K562 (cell line): Measurements from ENCODE around the gene WDR83.

Experiments used
- ATF2 ChIP-seq: sonication (generic); formaldehyde crosslinking; IDR thresholded peaks from 2 replicates; pipeline ENCODE4 v1.8.1; 2022; ENCODE audit warnings: missing genetic modification reagents
- E2F4 ChIP-seq: sonication (generic); formaldehyde crosslinking; IDR thresholded peaks from 2 replicates; pipeline ENCODE4 v1.8.0; 2022; ENCODE audit warnings: mild to moderate bottlenecking, low read depth, missing genetic modification reagents
- FOXJ3 ChIP-seq: sonication (generic); formaldehyde crosslinking; IDR thresholded peaks from 2 replicates; pipeline ENCODE4 v1.4.0; 2020; ENCODE audit warnings: mild to moderate bottlenecking, missing genetic modification reagents
- JUND ChIP-seq, 2 experiments: IDR thresholded peaks; 2 replicates in 1 of 2; 3 replicates in 1 of 2; pipeline ENCODE4 v1.6.1; 2011; ENCODE audit warnings: borderline replicate concordance in 2 of 2, low read depth in 2 of 2, low read length in 2 of 2, improper control_type of control experiment in 1 of 2, missing biosample characterization in 1 of 2, missing genetic modification characterization in 1 of 2, missing genetic modification reagents in 1 of 2
- NFYB ChIP-seq: IDR thresholded peaks from 2 replicates; pipeline ENCODE4 v1.6.1; 2011; ENCODE audit warnings: mild to moderate bottlenecking, moderate library complexity; ENCODE audit not compliant: insufficient read length; ENCODE audit errors: extremely low read depth
- REST ChIP-seq, 2 experiments: fragments of 450-650 bp; formaldehyde crosslinking in 1 of 2; IDR thresholded peaks; 2 replicates each; pipeline versions ENCODE4 v1.4.0 to v1.6.1; 2014 to 2020; ENCODE audit warnings: mild to moderate bottlenecking in 2 of 2, borderline replicate concordance in 1 of 2, low read depth in 1 of 2
- SMARCA4 ChIP-seq: fragments of 450-650 bp; IDR thresholded peaks from 2 replicates; pipeline ENCODE4 v1.6.1; 2016
- SP1 ChIP-seq: sonication (generic); formaldehyde crosslinking; IDR thresholded peaks from 2 replicates; pipeline ENCODE4 v1.8.1; 2022; ENCODE audit warnings: mild to moderate bottlenecking, missing genetic modification reagents
- SPI1 ChIP-seq: IDR thresholded peaks from 2 replicates; pipeline ENCODE4 v1.6.1; 2011; ENCODE audit warnings: low read depth, low read length, control low read depth, borderline replicate concordance
- YY1 ChIP-seq, 3 experiments: IDR thresholded peaks; 2 replicates each; pipeline ENCODE4 v1.6.1; 2011; ENCODE audit warnings: low read length in 2 of 3, mild to moderate bottlenecking in 2 of 3, moderate library complexity in 2 of 3, borderline replicate concordance in 1 of 3, control low read depth in 1 of 3, low read depth in 1 of 3; ENCODE audit not compliant: insufficient read depth in 3 of 3, insufficient replicate concordance in 2 of 3, control insufficient read depth in 1 of 3, insufficient read length in 1 of 3; ENCODE audit errors: extremely low read depth in 1 of 3
- ZMIZ1 ChIP-seq, 2 experiments: fragments of 150-350 bp in 1 of 2; IDR thresholded peaks; 2 replicates each; pipeline ENCODE4 v1.6.1; 2012 to 2016; ENCODE audit warnings: low read depth in 2 of 2, low read length in 2 of 2, mild to moderate bottlenecking in 1 of 2, moderate library complexity in 1 of 2
- TF ChIP-seq, protein P1 (sequence below), 3 experiments: IDR thresholded peaks in 2 of 3; conservative IDR thresholded peaks in 1 of 3; 2 replicates each; pipeline ENCODE4 v1.5.1; 2011 to 2012; ENCODE audit warnings: low read length in 3 of 3, mild to moderate bottlenecking in 3 of 3, control low read depth in 2 of 3, improper control_type of control experiment in 1 of 3, inconsistent platforms in 1 of 3, low read depth in 1 of 3, mixed read lengths in 1 of 3, moderate library complexity in 1 of 3; ENCODE audit not compliant: insufficient read depth in 2 of 3

- no peak for TF ChIP-seq FOXJ3 (CRISPR knock-in tag)
- no peak for TF ChIP-seq ZMIZ1 (IDR thresholded peaks at IDR 0.05; ENCODE audit: low read depth in 2 of 2, low read length in 2 of 2)
- TF ChIP-seq YY1 (IDR thresholded peaks at IDR 0.05; ENCODE audit: borderline replicate concordance in 1 of 3, control insufficient read depth in 1 of 3, extremely low read depth in 1 of 3, insufficient read depth in 3 of 3, insufficient read length in 1 of 3, insufficient replicate concordance in 2 of 3, low read depth in 1 of 3, low read length in 2 of 3), result no peak
- TF ChIP-seq NFYB, result no peak
- no peak for TF ChIP-seq SPI1
- TF ChIP-seq REST (IDR thresholded peaks at IDR 0.05; ENCODE audit: borderline replicate concordance), result no peak
- no peak for TF ChIP-seq REST (CRISPR knock-in tag; IDR thresholded peaks at IDR 0.05; ENCODE audit: low read depth)
- TF ChIP-seq JUND (IDR thresholded peaks at IDR 0.05; ENCODE audit: borderline replicate concordance, low read depth, low read length), result no peak
- no peak for TF ChIP-seq JUND (tag; IDR thresholded peaks at IDR 0.05; ENCODE audit: borderline replicate concordance, low read depth, low read length)
- TF ChIP-seq SMARCA4, result no peak
- no peak for TF ChIP-seq ATF2
- TF ChIP-seq, protein P1, sequence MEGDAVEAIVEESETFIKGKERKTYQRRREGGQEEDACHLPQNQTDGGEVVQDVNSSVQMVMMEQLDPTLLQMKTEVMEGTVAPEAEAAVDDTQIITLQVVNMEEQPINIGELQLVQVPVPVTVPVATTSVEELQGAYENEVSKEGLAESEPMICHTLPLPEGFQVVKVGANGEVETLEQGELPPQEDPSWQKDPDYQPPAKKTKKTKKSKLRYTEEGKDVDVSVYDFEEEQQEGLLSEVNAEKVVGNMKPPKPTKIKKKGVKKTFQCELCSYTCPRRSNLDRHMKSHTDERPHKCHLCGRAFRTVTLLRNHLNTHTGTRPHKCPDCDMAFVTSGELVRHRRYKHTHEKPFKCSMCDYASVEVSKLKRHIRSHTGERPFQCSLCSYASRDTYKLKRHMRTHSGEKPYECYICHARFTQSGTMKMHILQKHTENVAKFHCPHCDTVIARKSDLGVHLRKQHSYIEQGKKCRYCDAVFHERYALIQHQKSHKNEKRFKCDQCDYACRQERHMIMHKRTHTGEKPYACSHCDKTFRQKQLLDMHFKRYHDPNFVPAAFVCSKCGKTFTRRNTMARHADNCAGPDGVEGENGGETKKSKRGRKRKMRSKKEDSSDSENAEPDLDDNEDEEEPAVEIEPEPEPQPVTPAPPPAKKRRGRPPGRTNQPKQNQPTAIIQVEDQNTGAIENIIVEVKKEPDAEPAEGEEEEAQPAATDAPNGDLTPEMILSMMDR (IDR thresholded peaks at IDR 0.05 in 2 of 3, conservative IDR thresholded peaks at IDR 0.05 in 1 of 3; ENCODE audit: insufficient read depth in 2 of 3, low read depth in 1 of 3, low read length in 3 of 3), result no peak
- TF ChIP-seq SP1 (CRISPR knock-in tag), result no peak
- TF ChIP-seq E2F4, result no peak
Measured at GRCh38 chr19:12695514-12695913, 28.9 kb downstream of the WDR83 start.
